Subcutaneous adipose tissue (tissue), 4 donors: Measurements from ENCODE around the gene TBCK. TPM values are rescaled to one million over a fixed set of nuclear protein-coding genes. Genes with fewer than 3 reads are reported as not detected.

Experiments
- total RNA-seq, 4 donors: library from RNA; depleted of rRNA; stranded (reverse); fragments of >200 nt; gene quantifications; one replicate each; pipeline ENCODE4 v1.1.0, GENCODE V29; 2016
- TF ChIP-seq, protein P1 (sequence below): fragments of 450-650 bp; IDR thresholded peaks from one replicate; pipeline ENCODE4 v1.5.1; 2016; ENCODE audit warnings: low read depth, mild to moderate bottlenecking, control low read depth, antibody characterized with exemption, moderate library complexity

TBCK gene
- total RNA-seq, 4 donors from 2014 or later: 32.2 to 59.2 (median 48.9) TPM

DNA sequence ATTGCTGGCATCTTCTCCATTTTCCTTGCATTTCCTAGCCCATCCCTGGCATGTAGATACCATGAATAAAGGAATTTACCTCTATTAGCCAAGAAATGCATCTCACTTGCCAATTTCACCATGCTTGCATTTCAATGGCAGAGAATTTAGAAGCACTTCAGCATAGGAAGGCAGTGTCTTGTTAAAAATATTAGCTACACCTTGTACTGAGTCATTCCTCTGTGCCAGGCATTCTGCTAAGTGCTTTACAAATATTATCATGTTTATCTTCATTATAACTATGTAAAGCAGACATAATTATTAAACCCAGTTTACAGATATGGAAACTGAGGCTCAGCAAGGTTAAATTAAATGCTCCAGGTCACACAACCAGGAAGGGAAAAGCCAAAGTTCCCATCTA, 282.5 kb downstream of the TBCK start:
- TF ChIP-seq, protein P1, sequence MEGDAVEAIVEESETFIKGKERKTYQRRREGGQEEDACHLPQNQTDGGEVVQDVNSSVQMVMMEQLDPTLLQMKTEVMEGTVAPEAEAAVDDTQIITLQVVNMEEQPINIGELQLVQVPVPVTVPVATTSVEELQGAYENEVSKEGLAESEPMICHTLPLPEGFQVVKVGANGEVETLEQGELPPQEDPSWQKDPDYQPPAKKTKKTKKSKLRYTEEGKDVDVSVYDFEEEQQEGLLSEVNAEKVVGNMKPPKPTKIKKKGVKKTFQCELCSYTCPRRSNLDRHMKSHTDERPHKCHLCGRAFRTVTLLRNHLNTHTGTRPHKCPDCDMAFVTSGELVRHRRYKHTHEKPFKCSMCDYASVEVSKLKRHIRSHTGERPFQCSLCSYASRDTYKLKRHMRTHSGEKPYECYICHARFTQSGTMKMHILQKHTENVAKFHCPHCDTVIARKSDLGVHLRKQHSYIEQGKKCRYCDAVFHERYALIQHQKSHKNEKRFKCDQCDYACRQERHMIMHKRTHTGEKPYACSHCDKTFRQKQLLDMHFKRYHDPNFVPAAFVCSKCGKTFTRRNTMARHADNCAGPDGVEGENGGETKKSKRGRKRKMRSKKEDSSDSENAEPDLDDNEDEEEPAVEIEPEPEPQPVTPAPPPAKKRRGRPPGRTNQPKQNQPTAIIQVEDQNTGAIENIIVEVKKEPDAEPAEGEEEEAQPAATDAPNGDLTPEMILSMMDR: no peak

DNA sequence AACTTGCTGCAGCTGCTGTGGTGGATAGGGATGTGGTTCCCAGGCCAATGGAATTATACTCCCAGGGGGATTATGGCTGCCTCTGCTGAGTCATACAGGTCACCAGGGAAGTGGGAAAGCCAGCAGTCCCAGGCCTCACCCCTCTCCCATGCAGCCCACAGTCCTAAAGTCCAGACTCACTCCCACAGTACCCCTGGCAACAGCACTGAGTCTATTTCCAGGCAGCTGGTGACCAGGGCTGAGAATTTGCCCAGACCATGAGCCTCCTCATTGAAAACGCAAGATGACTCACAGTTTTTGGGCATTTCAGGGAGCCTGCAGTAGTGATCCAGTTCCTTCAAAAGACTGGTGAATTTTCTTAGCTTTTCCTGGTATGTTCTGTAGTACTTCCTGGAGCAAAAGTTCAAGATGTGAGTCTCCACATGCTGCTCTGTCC, 283.1 kb downstream of the TBCK start:
- TF ChIP-seq, protein P1: no peak

DNA sequence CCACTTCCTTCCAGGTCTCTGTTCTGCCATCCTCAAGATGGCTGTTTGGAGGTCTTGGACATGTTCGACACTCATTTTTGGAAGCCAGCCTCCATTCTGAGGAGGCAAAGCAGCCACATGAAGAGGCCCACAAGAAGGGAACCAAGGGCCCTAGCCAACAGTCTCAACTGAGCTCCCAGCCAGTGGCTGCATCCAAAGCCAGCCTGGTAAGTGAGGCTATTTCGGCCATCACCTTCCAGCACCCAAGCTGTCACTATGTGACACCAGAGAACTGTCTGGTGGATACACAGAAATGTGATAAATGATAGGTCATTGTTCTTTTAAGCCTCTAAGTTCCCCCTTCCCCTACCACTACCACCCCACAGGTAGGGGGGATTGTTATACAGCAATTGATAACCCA, 293.6 kb downstream of the TBCK start:
- TF ChIP-seq, protein P1: no peak

DNA sequence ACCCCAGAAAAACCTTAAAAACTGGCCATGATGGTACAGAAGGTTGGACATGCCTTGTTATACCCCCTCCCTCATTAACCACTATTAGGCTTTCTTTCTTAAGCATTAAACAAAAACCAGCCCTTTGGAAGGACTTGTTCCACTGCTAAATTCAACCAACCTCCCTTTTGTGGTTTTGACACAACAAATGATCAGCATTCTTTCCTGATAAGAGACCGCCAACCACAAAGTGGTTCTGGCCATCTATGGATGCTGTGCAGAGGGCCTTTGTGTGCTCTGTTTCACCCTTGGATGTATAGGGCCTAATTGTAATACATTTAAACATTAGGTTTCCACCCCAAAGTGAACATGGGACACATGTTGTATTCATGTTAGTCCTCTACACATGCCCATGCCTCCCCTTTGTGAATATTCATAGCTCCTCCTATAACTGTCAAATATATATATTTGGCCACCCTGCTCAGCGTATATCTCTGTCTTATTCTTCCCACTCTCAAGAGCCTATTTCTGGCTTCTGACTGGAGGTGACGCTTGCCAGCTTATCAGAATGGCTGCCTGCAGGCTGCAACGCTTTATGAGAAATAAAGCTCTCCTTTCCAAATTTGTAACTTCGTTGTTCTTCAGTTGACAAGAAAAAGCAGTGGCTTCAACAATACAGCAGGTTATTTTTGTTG, 294.1 kb downstream of the TBCK start:
- TF ChIP-seq, protein P1: no peak

DNA sequence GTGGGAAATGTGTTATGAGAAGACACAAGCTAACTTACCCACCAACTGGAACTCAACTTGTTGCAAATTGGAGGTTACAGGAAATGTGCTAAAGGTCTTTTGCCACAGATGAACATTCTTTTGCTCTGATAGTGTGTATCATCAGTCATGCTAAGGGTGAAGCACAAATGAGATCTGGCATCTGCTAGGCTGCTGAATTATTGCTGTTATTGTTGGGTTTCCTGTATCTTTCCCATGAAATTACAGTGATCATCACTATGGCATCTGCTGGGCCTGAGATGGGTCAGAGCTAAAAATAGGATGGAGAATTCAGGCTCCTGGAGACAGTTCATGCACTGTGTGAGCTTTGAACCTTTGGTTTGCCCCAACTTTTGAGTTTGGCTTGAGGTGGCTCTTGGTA, 296.2 kb downstream of the TBCK start:
- TF ChIP-seq, protein P1: no peak

DNA sequence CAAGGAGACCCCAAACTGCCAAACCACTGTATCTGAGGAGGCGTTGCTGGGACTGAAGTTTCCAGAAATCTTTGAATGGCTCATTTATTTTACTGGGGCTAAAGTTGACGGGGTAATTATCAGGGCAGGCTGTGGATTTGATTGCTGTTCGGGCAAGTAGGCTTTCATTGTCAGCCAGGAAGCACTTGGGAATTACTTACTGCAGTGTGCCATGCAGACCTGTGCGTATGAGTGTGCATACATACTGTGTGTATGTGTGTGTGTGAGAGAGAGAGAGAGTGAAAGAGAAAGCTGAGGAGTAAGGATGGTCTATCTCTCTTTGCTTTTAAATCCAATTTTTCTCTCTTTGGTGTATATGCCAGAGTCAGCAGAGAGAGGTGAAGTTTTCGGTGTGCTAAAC, 298.0 kb downstream of the TBCK start:
- TF ChIP-seq, protein P1: no peak

DNA sequence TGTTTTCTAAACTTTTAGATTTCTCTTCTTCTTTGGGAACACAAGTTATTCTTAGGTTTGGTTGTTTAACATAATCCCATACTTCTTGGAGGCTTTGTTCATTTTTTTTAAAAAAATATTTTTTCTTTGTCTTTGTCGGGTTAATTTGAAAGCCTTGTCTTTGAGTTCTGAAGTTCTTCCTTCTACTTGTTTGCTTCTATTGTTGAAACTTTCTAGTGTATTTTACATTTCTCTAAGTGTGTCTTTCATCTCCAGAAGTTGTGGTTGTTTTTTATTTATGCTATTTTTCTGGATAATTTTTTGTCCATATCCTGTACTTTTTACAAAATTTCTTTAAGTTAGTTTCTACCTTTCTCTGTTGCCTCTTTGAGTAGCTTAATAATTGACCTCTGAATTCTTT, 304.6 kb downstream of the TBCK start:
- TF ChIP-seq, protein P1: no peak
